Parathyroid adenoma (tissue), 2 donors: Measurements from ENCODE around the gene ECE1.
"Not testable (repeated sequence)": the region's sequence is repeated elsewhere in the genome, so short reads cannot be mapped to it uniquely, and the experiment has no call there.

Source experiments
- H2AFZ ChIP-seq: fragments of 300-600 bp; sonication (generic); one replicate; pipeline ENCODE4 v1.7.0; 2017; ENCODE audit warnings: antibody characterized with exemption, mild to moderate bottlenecking
- H3K27ac ChIP-seq: fragments of 300-600 bp; sonication (generic); one replicate; pipeline ENCODE4 v1.7.0; 2017
- H3K27me3 ChIP-seq: fragments of 300-600 bp; sonication (generic); one replicate; pipeline ENCODE4 v1.7.0; 2017; ENCODE audit warnings: low read length; ENCODE audit not compliant: control insufficient read depth, insufficient read depth
- H3K36me3 ChIP-seq: fragments of 300-600 bp; sonication (generic); one replicate; pipeline ENCODE4 v1.7.0; 2017; ENCODE audit warnings: low read length; ENCODE audit not compliant: control insufficient read depth, insufficient read depth
- H3K4me1 ChIP-seq: fragments of 300-600 bp; sonication (generic); one replicate; pipeline ENCODE4 v1.7.0; 2017; ENCODE audit warnings: control low read depth
- H3K4me2 ChIP-seq: fragments of 300-600 bp; sonication (generic); one replicate; pipeline ENCODE4 v1.7.0; 2017; ENCODE audit warnings: low read length
- H3K4me3 ChIP-seq: fragments of 300-600 bp; sonication (generic); one replicate; pipeline ENCODE4 v1.7.0; 2017; ENCODE audit warnings: low read depth, low read length
- H3K79me2 ChIP-seq: fragments of 300-600 bp; sonication (generic); one replicate; pipeline ENCODE4 v1.7.0; 2017; ENCODE audit warnings: control low read depth
- H3K9ac ChIP-seq: fragments of 300-600 bp; sonication (generic); one replicate; pipeline ENCODE4 v1.7.0; 2017; ENCODE audit warnings: mild to moderate bottlenecking
- H3K9me3 ChIP-seq: fragments of 300-600 bp; sonication (generic); one replicate; pipeline ENCODE4 v1.7.0; 2017; ENCODE audit warnings: low read length; ENCODE audit not compliant: control insufficient read depth
- TF ChIP-seq, protein P1 (sequence below): fragments of 300-600 bp; sonication (generic); IDR thresholded peaks from one replicate; pipeline ENCODE4 v1.7.0; 2017; ENCODE audit warnings: antibody characterized with exemption, mild to moderate bottlenecking
- donor health status: primary hyperparathyroidism.

ECE1 gene

DNA sequence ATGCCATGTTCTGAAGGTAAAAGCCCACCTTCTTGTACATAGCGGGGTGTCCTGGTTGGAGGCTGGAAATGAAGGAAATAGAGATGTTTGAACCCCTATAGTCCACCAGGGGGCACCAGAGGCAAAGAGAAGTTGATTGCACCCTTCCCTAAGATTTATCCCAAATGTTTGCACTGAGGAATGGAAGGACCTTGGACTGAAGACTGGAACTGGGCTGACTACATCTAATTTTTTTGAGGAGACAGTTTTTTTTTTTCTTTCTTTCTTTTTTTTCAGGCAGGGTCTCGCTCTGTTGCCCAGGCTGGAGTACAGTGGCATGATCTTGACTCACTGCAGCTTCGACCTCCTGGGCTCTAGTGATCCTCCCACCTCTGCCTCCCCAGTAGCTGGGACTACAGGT is 58.2 kb downstream of the ECE1 start:
- no peaks in the 10 kb centered on the region for H3K4me1 ChIP-seq
- H3K27me3 ChIP-seq = no peaks in the 10 kb centered on the region
- H3K9me3 ChIP-seq = no peaks in the 10 kb centered on the region
- H3K36me3 ChIP-seq = no peaks in the 10 kb centered on the region
- no peak overlapping the region for H3K9ac ChIP-seq
- TF ChIP-seq, protein P1, sequence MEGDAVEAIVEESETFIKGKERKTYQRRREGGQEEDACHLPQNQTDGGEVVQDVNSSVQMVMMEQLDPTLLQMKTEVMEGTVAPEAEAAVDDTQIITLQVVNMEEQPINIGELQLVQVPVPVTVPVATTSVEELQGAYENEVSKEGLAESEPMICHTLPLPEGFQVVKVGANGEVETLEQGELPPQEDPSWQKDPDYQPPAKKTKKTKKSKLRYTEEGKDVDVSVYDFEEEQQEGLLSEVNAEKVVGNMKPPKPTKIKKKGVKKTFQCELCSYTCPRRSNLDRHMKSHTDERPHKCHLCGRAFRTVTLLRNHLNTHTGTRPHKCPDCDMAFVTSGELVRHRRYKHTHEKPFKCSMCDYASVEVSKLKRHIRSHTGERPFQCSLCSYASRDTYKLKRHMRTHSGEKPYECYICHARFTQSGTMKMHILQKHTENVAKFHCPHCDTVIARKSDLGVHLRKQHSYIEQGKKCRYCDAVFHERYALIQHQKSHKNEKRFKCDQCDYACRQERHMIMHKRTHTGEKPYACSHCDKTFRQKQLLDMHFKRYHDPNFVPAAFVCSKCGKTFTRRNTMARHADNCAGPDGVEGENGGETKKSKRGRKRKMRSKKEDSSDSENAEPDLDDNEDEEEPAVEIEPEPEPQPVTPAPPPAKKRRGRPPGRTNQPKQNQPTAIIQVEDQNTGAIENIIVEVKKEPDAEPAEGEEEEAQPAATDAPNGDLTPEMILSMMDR = peak; percentile 62
- H3K4me3 ChIP-seq = no peak overlapping the region
- no peak overlapping the region for H2AFZ ChIP-seq
- H3K4me2 ChIP-seq = no peak overlapping the region
- no peaks in the 10 kb centered on the region for H3K79me2 ChIP-seq
- no peak overlapping the region for H3K27ac ChIP-seq

DNA sequence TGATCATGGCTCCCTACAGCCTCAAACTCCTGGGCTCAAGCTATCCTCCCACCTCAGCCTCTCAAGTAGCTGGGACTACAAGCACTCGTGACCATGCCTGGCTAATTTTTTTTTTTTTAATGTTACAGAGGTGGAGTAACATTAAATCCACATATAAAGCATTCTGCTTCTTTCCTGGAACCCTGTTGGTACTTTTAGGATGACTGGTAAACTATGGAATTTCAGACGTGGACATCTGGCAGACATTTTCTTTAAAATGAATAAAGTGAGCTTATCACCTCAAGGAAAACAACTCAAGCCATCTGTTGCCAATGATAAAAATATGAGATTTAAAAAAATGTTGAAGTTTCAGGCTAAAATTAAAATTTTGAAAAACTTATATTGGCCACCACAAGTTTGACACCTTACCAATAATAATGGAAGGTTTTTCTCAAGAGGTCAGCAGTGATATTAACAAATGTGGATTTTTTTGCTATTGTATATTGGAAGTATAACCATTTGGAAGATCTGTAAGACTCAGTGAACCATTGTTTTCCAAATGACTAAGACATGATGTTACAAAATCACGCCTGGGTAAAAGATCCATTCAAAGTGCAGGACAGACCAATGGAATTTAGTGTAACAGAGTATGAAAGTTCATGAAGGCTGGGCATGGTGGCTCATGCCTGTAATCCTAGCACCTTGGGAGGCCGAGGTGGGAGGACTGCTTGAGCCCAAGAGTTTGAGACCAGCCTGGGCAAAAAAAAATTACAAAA is 60.8 kb downstream of the ECE1 start:
- Histone ChIP-seq H3K9me3 (no peaks in the 10 kb centered on the region), H3K4me2 (no peak overlapping the region), H3K27me3 (no peaks in the 10 kb centered on the region), H3K36me3 (no peaks in the 10 kb centered on the region), H2AFZ (no peak overlapping the region), H3K9ac (no peak overlapping the region), H3K4me1 (no peaks in the 10 kb centered on the region), H3K4me3 (no peak overlapping the region), H3K79me2 (no peaks in the 10 kb centered on the region), H3K27ac (no peak overlapping the region)
- TF ChIP-seq, protein P1 = no peak

DNA sequence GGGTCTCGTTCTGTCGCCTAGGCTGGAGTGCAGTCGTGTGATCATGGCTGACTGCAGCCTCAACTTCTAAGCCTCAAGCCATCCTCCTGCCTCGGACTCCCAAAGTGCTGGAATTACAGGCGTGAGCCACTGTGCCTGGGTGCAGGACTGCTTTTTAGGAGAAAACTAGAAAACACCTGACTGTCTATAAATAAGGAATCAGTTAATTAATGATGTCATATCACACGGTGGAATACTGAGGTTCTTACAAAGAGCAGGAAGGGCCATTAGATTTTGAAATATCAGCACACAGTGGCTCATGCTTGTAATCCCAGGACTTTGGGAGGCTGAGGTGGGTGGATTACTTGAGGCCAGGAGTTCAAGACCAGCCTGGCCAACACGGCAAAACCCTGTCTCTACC is 62.0 kb downstream of the ECE1 start:
- not testable (repeated sequence) for H3K36me3 ChIP-seq, H3K79me2 ChIP-seq, H3K9me3 ChIP-seq

DNA sequence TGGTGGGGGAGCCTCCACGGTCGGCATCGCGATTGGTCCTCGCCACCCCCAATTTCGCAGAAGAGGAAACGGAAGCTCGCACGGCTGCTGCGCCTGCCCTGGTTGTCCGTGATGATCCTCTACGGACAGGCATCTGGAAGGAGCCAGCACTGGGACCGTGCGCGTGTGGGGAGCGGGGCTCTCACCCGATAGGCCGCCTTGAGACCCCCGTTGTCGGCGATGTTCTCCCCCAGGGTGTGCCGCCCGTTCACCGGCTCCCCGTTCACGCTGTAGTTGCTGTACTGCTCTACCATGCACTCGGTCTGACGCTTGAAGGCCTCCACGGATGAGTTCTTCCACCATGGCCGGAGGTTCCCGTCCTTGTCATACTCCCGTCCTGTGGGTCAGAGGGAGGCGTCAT is 65.2 kb downstream of the ECE1 start:
- H3K36me3 ChIP-seq = no peaks in the 10 kb centered on the region
- H2AFZ ChIP-seq = no peak overlapping the region
- H3K4me2 ChIP-seq = no peak overlapping the region
- no peak overlapping the region for H3K4me3 ChIP-seq
- H3K27ac ChIP-seq = no peak overlapping the region
- TF ChIP-seq, protein P1 = no peak
- H3K79me2 ChIP-seq = no peaks in the 10 kb centered on the region
- no peaks in the 10 kb centered on the region for H3K4me1 ChIP-seq
- H3K9ac ChIP-seq = no peak overlapping the region
- no peaks in the 10 kb centered on the region for H3K27me3 ChIP-seq
- H3K9me3 ChIP-seq = no peaks in the 10 kb centered on the region

More for the DNA sequence above, 62.0 kb downstream of the ECE1 start:
- not testable (repeated sequence) for H3K4me1 ChIP-seq, H3K27ac ChIP-seq, H3K27me3 ChIP-seq, H2AFZ ChIP-seq, H3K4me3 ChIP-seq, H3K4me2 ChIP-seq, H3K9ac ChIP-seq

DNA sequence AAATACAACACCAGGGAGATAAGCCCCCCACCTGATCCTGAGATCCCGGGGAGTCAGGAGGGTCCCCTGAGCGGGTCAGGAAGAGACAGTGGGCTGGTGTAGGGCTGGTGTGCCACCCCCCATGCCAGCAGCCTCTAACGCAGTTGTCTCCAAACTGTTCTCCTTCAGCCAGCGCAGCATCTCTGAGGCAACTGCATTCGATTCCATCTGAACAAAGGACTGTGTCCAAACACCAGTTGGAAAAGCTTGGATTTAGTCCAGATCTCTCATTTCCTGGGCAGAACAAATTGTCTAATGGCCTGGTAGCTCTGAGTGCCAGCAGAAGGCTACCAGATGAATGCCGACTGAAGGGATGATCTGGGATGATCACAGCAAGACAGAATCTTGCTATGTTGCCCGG is 69.4 kb downstream of the ECE1 start:
- Histone ChIP-seq H3K4me3 (no peak overlapping the region), H2AFZ (no peak overlapping the region), H3K36me3 (no peaks in the 10 kb centered on the region), H3K27me3 (no peaks in the 10 kb centered on the region), H3K9ac (no peak overlapping the region), H3K9me3 (no peaks in the 10 kb centered on the region), H3K4me1 (no peaks in the 10 kb centered on the region), H3K79me2 (no peaks in the 10 kb centered on the region), H3K4me2 (no peak overlapping the region), H3K27ac (no peak overlapping the region)
- TF ChIP-seq, protein P1 = no peak
